IPS DF 19.7 (cell line): ENCODE data around the gene SYP.
"Not testable (repeated sequence)": the region's sequence is repeated elsewhere in the genome, so short reads cannot be mapped to it uniquely, and the experiment has no call there.

Experiments
- DNase-seq: peaks from one replicate; pipeline ENCODE4 v3.0.0-alpha.2; 2013; ENCODE audit warnings: low read depth, low spot score

Gene SYP

GRCh38 chrX:49167740-49168108 is 32.3 kb downstream of the SYP start:
- DNase-seq, result no peak

- no peak for DNase-seq
These were observed 32.9 kb downstream of the SYP start for GRCh38 chrX:49166914-49167739.

- DNase-seq, result no peak
These were observed 33.8 kb downstream of the SYP start for GRCh38 chrX:49165901-49166881.

GRCh38 chrX:49164589-49165360 is 35.2 kb downstream of the SYP start:
- no peak for DNase-seq

- no peak for DNase-seq
These were observed 36.2 kb downstream of the SYP start for GRCh38 chrX:49163555-49164419.

- DNase-seq, result no peak
These were observed 37.4 kb downstream of the SYP start, which contains the start of gene MAGIX for GRCh38 chrX:49162620-49163019. Gene MAGIX (plus strand): TSS chrX:49162758. CDS start chrX:49162890, 132 bp downstream.

GRCh38 chrX:49161632-49162031 is 38.4 kb downstream of the SYP start:
- no peak for DNase-seq

GRCh38 chrX:49160908-49161307 is 39.1 kb downstream of the SYP start:
- no peak for DNase-seq

- DNase-seq, result no peak
These were observed 42.8 kb downstream of the SYP start for GRCh38 chrX:49157194-49157593.

- DNase-seq, result no peak
These were observed 43.8 kb downstream of the SYP start for GRCh38 chrX:49155900-49156837.

- no peak for DNase-seq
These were observed 44.6 kb downstream of the SYP start for GRCh38 chrX:49155243-49155899.

GRCh38 chrX:49153467-49153866 is 46.5 kb downstream of the SYP start:
- no peak for DNase-seq

GRCh38 chrX:49149291-49149690 is 50.7 kb downstream of the SYP start:
- not testable (repeated sequence) for DNase-seq

- DNase-seq, result not testable (repeated sequence)
These were observed 51.4 kb downstream of the SYP start for GRCh38 chrX:49148390-49149100.

- no peak for DNase-seq
These were observed 52.1 kb downstream of the SYP start for GRCh38 chrX:49147936-49148335.

- DNase-seq, result no peak
These were observed 52.7 kb downstream of the SYP start for GRCh38 chrX:49147282-49147681.

- DNase-seq, result not testable (repeated sequence)
These were observed 56.8 kb downstream of the SYP start for GRCh38 chrX:49143154-49143553.

- not testable (repeated sequence) for DNase-seq
These were observed 57.7 kb downstream of the SYP start for GRCh38 chrX:49142264-49142663.
